ENCODE results near the gene MED1. TPM values are rescaled to one million over a fixed set of nuclear protein-coding genes. Genes with fewer than 3 reads are reported as not detected.
A peak's percentile ranks its signal among the peaks of the same experiment; 100 is the strongest.
"Not testable (repeated sequence)": the region's sequence is repeated elsewhere in the genome, so short reads cannot be mapped to it uniquely, and the experiment has no call there.

MED1 gene
- polyA plus RNA-seq, 1 experiment: 22.9 TPM

- no peak for TF ChIP-seq CTCF (IDR thresholded peaks at IDR 0.05; ENCODE audit: insufficient read depth, low read depth, low read length)
- CTCF ChIA-PET: no interaction called here
- POLR2A ChIA-PET: interaction anchor here (1.5 kb wide), 1 partner anchor 11 kb away, joined by 18 read pairs; the partner anchor contains the start of gene CDK12
- DNase-seq (ENCODE audit: low read depth): no peak
- Histone ChIP-seq H3K4me3 (ENCODE audit: low read depth, low read length) (peak overlapping the region; percentile 96), H3K27me3 (ENCODE audit: control insufficient read depth, insufficient read depth, low read length) (no peaks in the 10 kb centered on the region), H3K36me3 (ENCODE audit: control insufficient read depth, insufficient read depth, low read length) (peaks cover 1% of the 10 kb centered on the region)
Observed at GRCh38 chr17:39450051-39450450, 1.0 kb downstream of the MED1 start.

GRCh38 chr17:39447561-39447960, 3.5 kb downstream of the MED1 start:
- TF ChIP-seq CTCF (IDR thresholded peaks at IDR 0.05; ENCODE audit: insufficient read depth, low read depth, low read length): no peak
- peaks cover 3% of the 10 kb centered on the region for H3K36me3 ChIP-seq (ENCODE audit: control insufficient read depth, insufficient read depth, low read length)
- ChIA-PET CTCF (no interaction called here), POLR2A (interaction anchor here (1.1 kb wide), 1 partner anchor 14 kb away, joined by 4 read pairs; no protein-coding TSS in a partner anchor)
- H3K27me3 ChIP-seq (ENCODE audit: control insufficient read depth, insufficient read depth, low read length): no peaks in the 10 kb centered on the region
- no peak overlapping the region for H3K4me3 ChIP-seq (ENCODE audit: low read depth, low read length)
- DNase-seq (ENCODE audit: low read depth): no peak

GRCh38 chr17:39443326-39443725, 7.7 kb downstream of the MED1 start:
- TF ChIP-seq CTCF (IDR thresholded peaks at IDR 0.05; ENCODE audit: insufficient read depth, low read depth, low read length): no peak
- Histone ChIP-seq H3K27me3 (ENCODE audit: control insufficient read depth, insufficient read depth, low read length) (no peaks in the 10 kb centered on the region), H3K4me3 (ENCODE audit: low read depth, low read length) (no peak overlapping the region), H3K36me3 (ENCODE audit: control insufficient read depth, insufficient read depth, low read length) (peaks cover 5% of the 10 kb centered on the region)
- ChIA-PET CTCF (no interaction called here), POLR2A (no interaction called here)
- DNase-seq (ENCODE audit: low read depth): no peak

- POLR2A ChIA-PET; H3K27me3 ChIP-seq (ENCODE audit: control insufficient read depth, insufficient read depth, low read length); H3K36me3 ChIP-seq (ENCODE audit: control insufficient read depth, insufficient read depth, low read length); H3K4me3 ChIP-seq (ENCODE audit: low read depth, low read length); DNase-seq (ENCODE audit: low read depth): not testable (repeated sequence)
- CTCF ChIA-PET: interaction anchor here (0.6 kb wide), 1 partner anchor 705 kb away, joined by 5 read pairs; no protein-coding TSS in a partner anchor
Observed at GRCh38 chr17:39439868-39440267, 11.2 kb downstream of the MED1 start.

GRCh38 chr17:39429600-39429999, 21.5 kb downstream of the MED1 start:
- TF ChIP-seq CTCF (IDR thresholded peaks at IDR 0.05; ENCODE audit: insufficient read depth, low read depth, low read length): no peak
- CTCF ChIA-PET: no interaction called here
- Histone ChIP-seq H3K36me3 (ENCODE audit: control insufficient read depth, insufficient read depth, low read length) (peaks cover 17% of the 10 kb centered on the region), H3K27me3 (ENCODE audit: control insufficient read depth, insufficient read depth, low read length) (no peaks in the 10 kb centered on the region), H3K4me3 (ENCODE audit: low read depth, low read length) (no peak overlapping the region)
- DNase-seq (ENCODE audit: low read depth): no peak
- POLR2A ChIA-PET: no interaction called here

GRCh38 chr17:39416141-39416540, 34.9 kb downstream of the MED1 start:
- ChIA-PET CTCF (no interaction called here), POLR2A (interaction anchor here (0.5 kb wide), 1 partner anchor 76 kb away, joined by 15 read pairs; no protein-coding TSS in a partner anchor)
- no peak for TF ChIP-seq CTCF (IDR thresholded peaks at IDR 0.05; ENCODE audit: insufficient read depth, low read depth, low read length)
- DNase-seq (ENCODE audit: low read depth): no peak
- Histone ChIP-seq H3K36me3 (ENCODE audit: control insufficient read depth, insufficient read depth, low read length) (peaks cover 7% of the 10 kb centered on the region; the same call in 1 of the 2 replicates), H3K4me3 (ENCODE audit: low read depth, low read length) (no peak overlapping the region), H3K27me3 (ENCODE audit: control insufficient read depth, insufficient read depth, low read length) (no peaks in the 10 kb centered on the region)

Measured in BJ (cell line).